Gastrocnemius medialis (tissue), 4 donors: ENCODE data around the gene DMBX1.

Experiments used
- POLR2A ChIP-seq, 2 donors: fragments of 450-650 bp; IDR thresholded peaks; one replicate each; pipeline ENCODE4 v1.6.1; 2017; ENCODE audit warnings: antibody characterized with exemption in 2 of 2, mild to moderate bottlenecking in 2 of 2, moderate library complexity in 2 of 2
- TF ChIP-seq, protein P1 (sequence below), 5 experiments: fragments of 450-650 bp in 3 of 5; fragments of 200-600 bp in 2 of 5; sonication (generic) in 2 of 5; IDR thresholded peaks in 4 of 5; conservative IDR thresholded peaks in 1 of 5; 1 replicate in 4 of 5; 2 replicates in 1 of 5; pipeline ENCODE4 v1.5.1; 2016 to 2019; ENCODE audit warnings: antibody characterized with exemption in 5 of 5, mild to moderate bottlenecking in 3 of 5, moderate library complexity in 3 of 5

DNA sequence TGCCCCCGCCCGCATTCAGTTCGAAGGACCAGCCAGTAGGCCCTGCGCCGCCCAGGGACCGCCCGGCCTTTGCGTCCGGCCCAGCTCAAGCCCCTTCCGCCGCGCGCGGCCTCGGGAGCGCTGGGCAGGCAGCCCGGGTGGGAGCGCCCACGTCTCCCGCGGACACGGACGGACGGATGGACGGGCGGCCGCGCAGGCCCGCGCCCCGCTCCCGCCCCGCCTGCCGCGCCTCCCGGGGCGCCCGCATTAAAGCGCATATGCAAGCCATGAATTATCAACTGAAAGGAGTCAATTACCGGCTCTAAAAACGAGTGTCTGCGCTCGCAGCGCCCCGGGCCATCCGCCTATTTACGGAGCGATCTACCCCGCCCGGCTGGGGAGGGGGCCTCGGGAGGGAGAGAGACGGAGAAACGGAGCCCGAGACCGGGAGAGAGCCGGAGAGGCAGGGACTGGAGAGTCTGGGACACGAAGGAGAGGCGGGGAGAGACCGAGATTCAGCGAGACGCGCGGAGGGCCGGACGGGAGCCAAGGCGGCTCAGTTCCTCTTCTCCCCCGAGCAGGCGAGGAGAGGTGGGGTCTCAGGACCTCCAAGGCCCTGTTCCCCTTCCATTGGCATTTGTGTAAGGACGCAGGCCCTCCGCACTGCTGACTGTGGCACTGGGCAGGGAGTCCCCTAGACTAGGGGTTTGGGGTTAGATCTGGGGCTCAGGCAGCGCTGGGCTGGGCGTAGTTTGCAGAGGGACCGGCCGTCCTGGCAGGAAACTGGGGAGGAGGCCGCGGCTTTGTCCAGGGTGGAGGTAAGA lies 41.3 kb upstream of the DMBX1 start:
- no peak for TF ChIP-seq POLR2A (IDR thresholded peaks at IDR 0.05)
- TF ChIP-seq, protein P1, sequence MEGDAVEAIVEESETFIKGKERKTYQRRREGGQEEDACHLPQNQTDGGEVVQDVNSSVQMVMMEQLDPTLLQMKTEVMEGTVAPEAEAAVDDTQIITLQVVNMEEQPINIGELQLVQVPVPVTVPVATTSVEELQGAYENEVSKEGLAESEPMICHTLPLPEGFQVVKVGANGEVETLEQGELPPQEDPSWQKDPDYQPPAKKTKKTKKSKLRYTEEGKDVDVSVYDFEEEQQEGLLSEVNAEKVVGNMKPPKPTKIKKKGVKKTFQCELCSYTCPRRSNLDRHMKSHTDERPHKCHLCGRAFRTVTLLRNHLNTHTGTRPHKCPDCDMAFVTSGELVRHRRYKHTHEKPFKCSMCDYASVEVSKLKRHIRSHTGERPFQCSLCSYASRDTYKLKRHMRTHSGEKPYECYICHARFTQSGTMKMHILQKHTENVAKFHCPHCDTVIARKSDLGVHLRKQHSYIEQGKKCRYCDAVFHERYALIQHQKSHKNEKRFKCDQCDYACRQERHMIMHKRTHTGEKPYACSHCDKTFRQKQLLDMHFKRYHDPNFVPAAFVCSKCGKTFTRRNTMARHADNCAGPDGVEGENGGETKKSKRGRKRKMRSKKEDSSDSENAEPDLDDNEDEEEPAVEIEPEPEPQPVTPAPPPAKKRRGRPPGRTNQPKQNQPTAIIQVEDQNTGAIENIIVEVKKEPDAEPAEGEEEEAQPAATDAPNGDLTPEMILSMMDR (IDR thresholded peaks at IDR 0.05 in 4 of 5, conservative IDR thresholded peaks at IDR 0.05 in 1 of 5), result no peak
